H1 (cell line): ENCODE results near the gene TRAF3IP1. TPM values are rescaled to one million over a fixed set of nuclear protein-coding genes. Genes with fewer than 3 reads are reported as not detected.

Experiments
- CTCF ChIA-PET: fragments of 300-600 bp; sonication (Branson Sonifier 250); formaldehyde crosslinking; loops from one replicate; lab custom pipeline; 2021; ENCODE audit not compliant: partially characterized antibody; lab: Charles Lee
- POLR2A ChIA-PET: fragments of 300-600 bp; sonication (Branson Sonifier 250); formaldehyde crosslinking; loops from one replicate; lab custom pipeline; 2021; ENCODE audit warnings: inconsistent platforms; ENCODE audit not compliant: partially characterized antibody; lab: Charles Lee
- DNase-seq, 2 experiments: peaks; one replicate each; pipeline versions ENCODE4 v3.0.0 to v3.0.0-alpha.2; 2010 to 2022; ENCODE audit warnings: low spot score in 2 of 2, low read depth in 1 of 2, mixed read lengths in 1 of 2
- FAIRE-seq: peaks from 2 replicates; lab custom pipeline; 2011; peaks lifted over from hg19 to GRCh38; lab: Jason Lieb, UNC
- H2AFZ ChIP-seq: 2 replicates; pipeline ENCODE4 v1.8.1; 2012; ENCODE audit warnings: low read length, inconsistent platforms
- H2AK5ac ChIP-seq: 2 replicates; pipeline ENCODE4 v1.6.1; 2013; ENCODE audit warnings: low read depth, low read length
- H2BK120ac ChIP-seq: replicated peaks from 2 replicates; pipeline ENCODE3; 2013; ENCODE audit warnings: low read depth, low read length, inconsistent platforms
- H2BK12ac ChIP-seq: 2 replicates; pipeline ENCODE4 v1.6.1; 2013; ENCODE audit warnings: low read depth, low read length
- H2BK15ac ChIP-seq: 2 replicates; pipeline ENCODE4 v1.6.1; 2013; ENCODE audit warnings: low read length
- H2BK20ac ChIP-seq: 2 replicates; pipeline ENCODE4 v1.6.1; 2013; ENCODE audit warnings: low read length
- H2BK5ac ChIP-seq: 2 replicates; pipeline ENCODE4 v1.6.1; 2013; ENCODE audit warnings: low read depth, low read length
- H3K14ac ChIP-seq: 2 replicates; pipeline ENCODE4 v1.6.1; 2013; ENCODE audit warnings: inconsistent platforms; ENCODE audit not compliant: insufficient read length
- H3K18ac ChIP-seq: 2 replicates; pipeline ENCODE4 v1.6.1; 2013; ENCODE audit warnings: low read length; ENCODE audit errors: extremely low read depth
- H3K23ac ChIP-seq: 2 replicates; pipeline ENCODE4 v1.6.1; 2013; ENCODE audit warnings: inconsistent platforms; ENCODE audit not compliant: insufficient read length
- H3K23me2 ChIP-seq: 2 replicates; pipeline ENCODE4 v1.6.1; 2013; ENCODE audit warnings: low read depth, low read length
- H3K27ac ChIP-seq: 2 replicates; pipeline ENCODE4 v1.6.1; 2011; ENCODE audit warnings: low read depth, low read length, inconsistent platforms
- H3K27me3 ChIP-seq, 4 experiments: replicated peaks in 1 of 4; 1 replicate in 1 of 4; 2 replicates in 3 of 4; pipeline versions ENCODE4 v1.6.1 to v1.8.1; 2011 to 2013; ENCODE audit warnings: low read length in 3 of 4, mild to moderate bottlenecking in 3 of 4, inconsistent platforms in 2 of 4, mixed read lengths in 2 of 4, moderate library complexity in 1 of 4; ENCODE audit not compliant: control insufficient read depth in 3 of 4, insufficient read depth in 3 of 4; ENCODE audit errors: extremely low read depth in 1 of 4
- H3K36me3 ChIP-seq, 4 experiments: 2 replicates each; pipeline versions ENCODE4 v1.6.1 to v1.8.1; 2011 to 2013; ENCODE audit warnings: mild to moderate bottlenecking in 4 of 4, low read length in 3 of 4, moderate library complexity in 2 of 4, control low read depth in 1 of 4, inconsistent platforms in 1 of 4; ENCODE audit not compliant: insufficient read depth in 4 of 4, control insufficient read depth in 2 of 4
- H3K4ac ChIP-seq: replicated peaks from 2 replicates; pipeline ENCODE3; 2013; ENCODE audit warnings: low read length, low read depth, mixed read lengths, inconsistent platforms; ENCODE audit not compliant: insufficient read length
- H3K4me1 ChIP-seq, 4 experiments: replicated peaks in 1 of 4; 1 replicate in 1 of 4; 2 replicates in 3 of 4; pipeline versions ENCODE4 v1.6.1 to v1.8.1; 2011 to 2013; ENCODE audit warnings: low read length in 3 of 4, inconsistent platforms in 2 of 4, mixed read lengths in 1 of 4; ENCODE audit not compliant: insufficient read depth in 4 of 4, control insufficient read depth in 3 of 4
- H3K4me2 ChIP-seq, 2 experiments: 2 replicates each; pipeline versions ENCODE4 v1.6.1 to v1.8.1; 2011 to 2013; ENCODE audit warnings: low read depth in 2 of 2, low read length in 2 of 2, control low read depth in 1 of 2, inconsistent platforms in 1 of 2, mild to moderate bottlenecking in 1 of 2; ENCODE audit not compliant: insufficient read depth in 1 of 2
- H3K4me3 ChIP-seq, 4 experiments: fragments of 200-600, 300-600 bp in 1 of 4; sonication (generic), shearing (Covaris generic), sonication (Bioruptor Twin) in 1 of 4; 2 replicates each; pipeline versions ENCODE4 v1.5.1 to v1.8.1; 2011 to 2016; ENCODE audit warnings: low read length in 4 of 4, low read depth in 3 of 4, control low read depth in 2 of 4, inconsistent platforms in 2 of 4, mild to moderate bottlenecking in 2 of 4, mixed read lengths in 1 of 4, moderate library complexity in 1 of 4; ENCODE audit not compliant: insufficient read depth in 2 of 4; ENCODE audit errors: extremely low read depth in 1 of 4
- H3K56ac ChIP-seq: replicated peaks from 2 replicates; pipeline ENCODE3; 2013; ENCODE audit warnings: low read depth, mild to moderate bottlenecking, mixed read lengths, low read length, inconsistent platforms; ENCODE audit not compliant: insufficient read length
- H3K79me1 ChIP-seq: 2 replicates; pipeline ENCODE4 v1.6.1; 2013; ENCODE audit warnings: low read depth, low read length, control low read depth
- H3K79me2 ChIP-seq, 2 experiments: 2 replicates each; pipeline versions ENCODE4 v1.6.1 to v1.8.1; 2012 to 2013; ENCODE audit warnings: low read length in 2 of 2, mild to moderate bottlenecking in 2 of 2, inconsistent platforms in 1 of 2; ENCODE audit not compliant: insufficient read depth in 2 of 2, control insufficient read depth in 1 of 2
- H3K9ac ChIP-seq, 4 experiments: replicated peaks in 1 of 4; 1 replicate in 1 of 4; 2 replicates in 3 of 4; pipeline versions ENCODE4 v1.6.1 to v1.8.1; 2011 to 2013; ENCODE audit warnings: low read depth in 3 of 4, low read length in 3 of 4, control low read depth in 2 of 4, mild to moderate bottlenecking in 2 of 4, moderate library complexity in 2 of 4, inconsistent platforms in 1 of 4; ENCODE audit errors: extremely low read depth in 1 of 4
- H3K9me3 ChIP-seq, 2 experiments: 2 replicates each; pipeline versions ENCODE4 v1.6.1 to v1.8.1; 2012 to 2013; ENCODE audit warnings: mild to moderate bottlenecking in 2 of 2, moderate library complexity in 2 of 2, control low read depth in 1 of 2, inconsistent platforms in 1 of 2, low read depth in 1 of 2, low read length in 1 of 2, mixed read lengths in 1 of 2; ENCODE audit not compliant: insufficient read depth in 2 of 2
- H4K20me1 ChIP-seq, 2 experiments: replicated peaks in 1 of 2; 2 replicates each; pipeline versions ENCODE3 to v1.8.1; 2011 to 2013; ENCODE audit warnings: inconsistent platforms in 2 of 2, low read length in 2 of 2, mild to moderate bottlenecking in 1 of 2; ENCODE audit not compliant: insufficient read depth in 2 of 2, control insufficient read depth in 1 of 2
- H4K5ac ChIP-seq: 2 replicates; pipeline ENCODE4 v1.6.1; 2013; ENCODE audit warnings: low read length, low read depth, mixed read lengths, inconsistent platforms; ENCODE audit not compliant: insufficient read length
- H4K8ac ChIP-seq: 2 replicates; pipeline ENCODE4 v1.8.0; 2013; ENCODE audit warnings: mild to moderate bottlenecking, moderate library complexity, low read length, inconsistent platforms; ENCODE audit not compliant: insufficient read depth; ENCODE audit errors: extremely low read depth
- H4K91ac ChIP-seq: replicated peaks from 2 replicates; pipeline ENCODE3; 2013; ENCODE audit warnings: low read length, mixed read lengths, inconsistent platforms; ENCODE audit not compliant: insufficient read length
- EP300 ChIP-seq, 2 experiments: IDR thresholded peaks; 1 replicate in 1 of 2; 2 replicates in 1 of 2; pipeline ENCODE4 v1.6.1; 2011 to 2012; ENCODE audit warnings: low read depth in 2 of 2, low read length in 2 of 2, mild to moderate bottlenecking in 2 of 2, borderline replicate concordance in 1 of 2, inconsistent platforms in 1 of 2, moderate library complexity in 1 of 2
- NANOG ChIP-seq: IDR thresholded peaks from 2 replicates; pipeline ENCODE4 v1.6.1; 2011; ENCODE audit warnings: low read length, low read depth, mild to moderate bottlenecking, inconsistent platforms; ENCODE audit not compliant: insufficient read depth, poor library complexity, severe bottlenecking
- POU5F1 ChIP-seq: IDR thresholded peaks from 2 replicates; pipeline ENCODE4 v1.6.1; 2011; ENCODE audit warnings: low read depth, mild to moderate bottlenecking, low read length, moderate library complexity
- SIRT6 ChIP-seq: IDR thresholded peaks from one replicate; pipeline ENCODE4 v1.7.1; 2012; ENCODE audit warnings: low read length, inconsistent platforms
- SP1 ChIP-seq: IDR thresholded peaks from 2 replicates; pipeline ENCODE4 v1.6.1; 2011; ENCODE audit warnings: low read depth, low read length
- SP2 ChIP-seq: IDR thresholded peaks from 2 replicates; pipeline ENCODE4 v1.6.1; 2012; ENCODE audit warnings: mild to moderate bottlenecking, low read length, inconsistent platforms
- TAF1 ChIP-seq: IDR thresholded peaks from 2 replicates; pipeline ENCODE4 v1.6.1; 2011; ENCODE audit warnings: mild to moderate bottlenecking, low read depth, low read length
- TEAD4 ChIP-seq: IDR thresholded peaks from 2 replicates; pipeline ENCODE4 v1.6.1; 2012; ENCODE audit warnings: low read depth, low read length, inconsistent platforms, mixed read lengths
- WGBS, 2 experiments: shearing (Covaris generic) in 1 of 2; methylation state at CpG; one replicate each; pipeline versions ENCODE4 v1.1.6 to v1.1.7; 2013 to 2015; ENCODE audit warnings: low lambda C conversion rate in 2 of 2, mixed read lengths in 2 of 2, inconsistent platforms in 1 of 2, low coverage in 1 of 2, missing lambda C conversion rate in 1 of 2; ENCODE audit not compliant: insufficient replicate concordance in 2 of 2, insufficient coverage in 1 of 2, insufficient read length in 1 of 2; ENCODE audit errors: extremely low coverage in 1 of 2, missing lambda C conversion rate in 1 of 2; 5-methylcytosine and 5-hydroxymethylcytosine counted together
- polyA plus RNA-seq, 7 experiments: library from polyadenylated mRNA; depleted of rRNA in 3 of 7; stranded (reverse) in 5 of 7; unstranded in 2 of 7; fragments of >200 nt in 5 of 7; fragments of 200-250 nt in 2 of 7; gene quantifications; 1 replicate in 5 of 7; 2 replicates in 1 of 7; 4 replicates in 1 of 7; pipeline versions ENCODE4 v1.2.1 to v1.2.3, GENCODE V29; 2011 to 2013; ENCODE audit warnings: missing spikeins in 2 of 7, mixed read lengths in 2 of 7
- total RNA-seq: library from RNA; stranded (reverse); fragmentation: NEBNext Ultra II Directional; extraction: Animal tissue kit (Norgen Biotek cat#: 25700); gene quantifications from 2 replicates; pipeline ENCODE4 v1.2.1, GENCODE V29; 2021

TRAF3IP1 gene
- total and polyA plus RNA-seq, 2 of the 8 experiments (the other 6 are each of a cell fraction or from before 2014, with no cell fraction given) = 2.3 to 17.5 TPM

GRCh38 chr2:238433941-238434845, 113.9 kb downstream of the TRAF3IP1 start:
- no peak overlapping the region for H3K27ac ChIP-seq

More at GRCh38 chr2:238433941-238434845, 113.9 kb downstream of the TRAF3IP1 start:
- H2BK15ac ChIP-seq = no peak overlapping the region
- no peak overlapping the region for H4K8ac ChIP-seq
- no peaks in the 10 kb centered on the region for H3K4me1 ChIP-seq
- peaks cover 12 to 37% (median 14%) of the 10 kb centered on the region in 4 experiments; a peak in 7 of 8 replicates for H3K36me3 ChIP-seq
- peaks cover 13 to 75% of the 10 kb centered on the region in 2 experiments for H3K79me2 ChIP-seq
- DNase-seq (no peak), FAIRE-seq (no peak)
- H3K4me2 ChIP-seq = no peak overlapping the region
- H3K18ac ChIP-seq = no peak overlapping the region
- TF ChIP-seq SP1 (no peak), TAF1 (no peak), TEAD4 (no peak), EP300 (IDR thresholded peaks at IDR 0.05; ENCODE audit: borderline replicate concordance in 1 of 2, low read depth in 2 of 2, low read length in 2 of 2) (no peak), SIRT6 (no peak), SP2 (no peak), POU5F1 (no peak), NANOG (no peak)
- H2BK12ac ChIP-seq = no peak overlapping the region
- POLR2A ChIA-PET = interaction anchor here (0.9 kb wide), 1 partner anchor 63 kb away, joined by 3 read pairs; no protein-coding TSS in a partner anchor
- H2AK5ac ChIP-seq = no peak overlapping the region
- H3K27me3 ChIP-seq = no peaks in the 10 kb centered on the region
- no peak overlapping the region for H2BK20ac ChIP-seq
- no peak overlapping the region for H2BK120ac ChIP-seq
- WGBS, 2 experiments = 88% methylated on average over 13 of the region's 13 CpGs; no CpG with 5 or more reads in 1 of the 2 experiments
- no peak overlapping the region for H2BK5ac ChIP-seq
- no peaks in the 10 kb centered on the region for H3K23me2 ChIP-seq
- H3K9me3 ChIP-seq = no peaks in the 10 kb centered on the region
- H3K23ac ChIP-seq = no peak overlapping the region
- no peak overlapping the region for H3K4me3 ChIP-seq
- CTCF ChIA-PET = interaction anchor here (0.7 to 6.8 kb wide), 9 partner anchors 7 to 77 kb away, joined by 3 to 68 read pairs (median 3); no protein-coding TSS in a partner anchor
- H3K14ac ChIP-seq = no peak overlapping the region
- no peak overlapping the region for H4K5ac ChIP-seq
- no peak overlapping the region for H2AFZ ChIP-seq
- H3K79me1 ChIP-seq = peaks cover 7% of the 10 kb centered on the region; the same call in 1 of the 2 replicates
- no peak overlapping the region for H3K56ac ChIP-seq
- H4K91ac ChIP-seq = no peak overlapping the region
- no peak overlapping the region for H3K4ac ChIP-seq
- peaks cover 6 to 18% of the 10 kb centered on the region in 2 experiments for H4K20me1 ChIP-seq
- no peak overlapping the region for H3K9ac ChIP-seq
